Endothelial cell of umbilical vein (primary cell): ENCODE results near the gene PLB1. TPM values are rescaled to one million over a fixed set of nuclear protein-coding genes. Genes with fewer than 3 reads are reported as not detected.
"Not testable (repeated sequence)": the region's sequence is repeated elsewhere in the genome, so short reads cannot be mapped to it uniquely, and the experiment has no call there.

Experiments used
- BruUV-seq: library from RNA; stranded (reverse); fragments of 400-500 nt; replicated peaks from 2 replicates; lab custom pipeline; 2021; lab: Mats Ljungman, UMichigan
- CTCF ChIA-PET: fragments of 300-600, 350-600 bp; sonication (Branson Sonifier 250); formaldehyde crosslinking; loops from one replicate; lab custom pipeline; 2021; ENCODE audit warnings: antibody characterized with exemption, inconsistent platforms; lab: Charles Lee
- POLR2A ChIA-PET: fragments of 300-600, 350-600 bp; sonication (Branson Sonifier 250); formaldehyde crosslinking; loops from one replicate; lab custom pipeline; 2021; ENCODE audit warnings: antibody characterized with exemption, inconsistent platforms; lab: Charles Lee
- DNase-seq: peaks from one replicate; pipeline ENCODE4 v3.0.0-alpha.2; 2011; ENCODE audit warnings: low read depth, low spot score
- FAIRE-seq: peaks from 2 replicates; lab custom pipeline; 2011; peaks lifted over from hg19 to GRCh38; lab: Jason Lieb, UNC
- H2AFZ ChIP-seq: 2 replicates; pipeline ENCODE4 v1.6.0; 2012; ENCODE audit warnings: low read depth, low read length, control low read depth, inconsistent platforms
- H3K27ac ChIP-seq: 2 replicates; pipeline ENCODE4 v1.5.1; 2011; ENCODE audit warnings: low read depth, mild to moderate bottlenecking, control low read depth, low read length, moderate library complexity; ENCODE audit not compliant: insufficient read depth
- H3K27me3 ChIP-seq, 2 experiments: 2 replicates each; pipeline versions ENCODE4 v1.6.0 to v1.6.1; 2011; ENCODE audit warnings: low read length in 2 of 2, mixed read lengths in 1 of 2; ENCODE audit not compliant: control insufficient read depth in 2 of 2, insufficient read depth in 2 of 2
- H3K36me3 ChIP-seq, 2 experiments: 2 replicates in 1 of 2; 3 replicates in 1 of 2; pipeline ENCODE4 v1.5.1; 2011; ENCODE audit warnings: low read length in 2 of 2, mild to moderate bottlenecking in 1 of 2, moderate library complexity in 1 of 2; ENCODE audit not compliant: control insufficient read depth in 2 of 2, insufficient read depth in 2 of 2; ENCODE audit errors: extremely low read depth in 1 of 2
- H3K4me1 ChIP-seq: 3 replicates; pipeline ENCODE4 v1.5.1; 2011; ENCODE audit warnings: mild to moderate bottlenecking, low read length; ENCODE audit not compliant: control insufficient read depth, insufficient read depth; ENCODE audit errors: extremely low read depth
- H3K4me2 ChIP-seq: 2 replicates; pipeline ENCODE4 v1.6.1; 2011; ENCODE audit warnings: low read length, control low read depth, mixed read lengths; ENCODE audit not compliant: insufficient read depth
- H3K4me3 ChIP-seq, 3 experiments: fragments of 200-600 bp in 1 of 3; sonication (generic), shearing (Covaris generic) in 1 of 3; replicated peaks in 1 of 3; 2 replicates each; pipeline ENCODE4 v1.5.1; 2011 to 2016; ENCODE audit warnings: control low read depth in 3 of 3, low read length in 3 of 3, mild to moderate bottlenecking in 2 of 3, inconsistent platforms in 1 of 3, low read depth in 1 of 3, moderate library complexity in 1 of 3; ENCODE audit not compliant: insufficient read depth in 1 of 3
- H3K79me2 ChIP-seq: 2 replicates; pipeline ENCODE4 v1.6.0; 2012; ENCODE audit warnings: low read length, inconsistent platforms; ENCODE audit not compliant: control insufficient read depth, insufficient read depth
- H3K9ac ChIP-seq: replicated peaks from 2 replicates; pipeline ENCODE3; 2011; ENCODE audit warnings: low read length, control low read depth; ENCODE audit not compliant: insufficient read depth; ENCODE audit errors: extremely low read depth
- H3K9me1 ChIP-seq: replicated peaks from 3 replicates; pipeline ENCODE4 v1.6.0; 2011; ENCODE audit warnings: mild to moderate bottlenecking, low read length; ENCODE audit not compliant: control insufficient read depth, insufficient read depth; ENCODE audit errors: extremely low read depth
- H3K9me3 ChIP-seq: replicated peaks from 2 replicates; pipeline ENCODE4 v1.5.1; 2012; ENCODE audit warnings: low read length, inconsistent platforms; ENCODE audit not compliant: control insufficient read depth, insufficient read depth
- H4K20me1 ChIP-seq: replicated peaks from 2 replicates; pipeline ENCODE3; 2011; ENCODE audit warnings: mild to moderate bottlenecking, low read length; ENCODE audit not compliant: control insufficient read depth, insufficient read depth; ENCODE audit errors: extremely low read depth
- EZH2 ChIP-seq: IDR thresholded peaks from 2 replicates; pipeline ENCODE4 v1.6.1; 2012; ENCODE audit warnings: borderline replicate concordance, low read depth, mild to moderate bottlenecking, moderate library complexity, low read length, inconsistent platforms; ENCODE audit not compliant: severe bottlenecking
- FOS ChIP-seq: IDR thresholded peaks from 2 replicates; pipeline ENCODE4 v1.6.1; 2011; ENCODE audit warnings: mild to moderate bottlenecking, low read length, moderate library complexity, borderline replicate concordance; ENCODE audit not compliant: insufficient read depth
- GATA2 ChIP-seq: IDR thresholded peaks from 2 replicates; pipeline ENCODE4 v1.7.0; 2011; ENCODE audit warnings: low read depth, mild to moderate bottlenecking, moderate library complexity, mixed read lengths, low read length; ENCODE audit not compliant: insufficient read length, insufficient read depth
- JUN ChIP-seq: IDR thresholded peaks from 2 replicates; pipeline ENCODE4 v1.6.1; 2011; ENCODE audit warnings: borderline replicate concordance, low read depth; ENCODE audit not compliant: insufficient read length, insufficient read depth
- MYC ChIP-seq: IDR thresholded peaks from one replicate; pipeline ENCODE4 v1.6.1; 2011; ENCODE audit warnings: mild to moderate bottlenecking, low read depth, low read length
- POLR2A ChIP-seq: IDR thresholded peaks from 2 replicates; pipeline ENCODE4 v1.6.1; 2012; ENCODE audit warnings: low read depth, mild to moderate bottlenecking, control low read depth, low read length
- POLR2AphosphoS5 ChIP-seq: IDR thresholded peaks from 2 replicates; pipeline ENCODE4 v1.6.1; 2012; ENCODE audit warnings: low read depth, mild to moderate bottlenecking, control low read depth, low read length, moderate library complexity; ENCODE audit not compliant: insufficient read depth
- dilution Hi-C: fragments of 300-500 bp; cut with MboI; formaldehyde crosslinking; loops from one replicate; pipeline ENCODE4 v1.15.0; 2019; ENCODE audit warnings: low sequenced_read_pairs; ENCODE audit not compliant: extremely low pct_ligation_motif_present
- intact Hi-C: fragments of 100-400 bp; cut with micrococcal nuclease; formaldehyde crosslinking; loops from one replicate; pipeline ENCODE4 v1.10.0; 2022
- polyA plus RNA-seq, 4 experiments: library from polyadenylated mRNA; depleted of rRNA in 3 of 4; stranded (reverse) in 3 of 4; unstranded in 1 of 4; fragments of >200 nt; gene quantifications; 2 replicates each; pipeline versions ENCODE4 v1.2.1 to v1.2.3, GENCODE V29; 2011 to 2012; ENCODE audit warnings: missing spikeins in 1 of 4
- total RNA-seq: library from RNA; stranded (reverse); gene quantifications from 2 replicates; pipeline ENCODE4 v1.2.3, GENCODE V29; 2021
- TF ChIP-seq, protein P1 (sequence below): IDR thresholded peaks from 2 replicates; pipeline ENCODE4 v1.6.1; 2011; ENCODE audit not compliant: insufficient read depth, insufficient read length
- TF ChIP-seq, protein P2 (sequence below), 2 donors: IDR thresholded peaks; 1 replicate in 1 of 2; 2 replicates in 1 of 2; pipeline ENCODE4 v1.5.1; 2011; ENCODE audit warnings: low read length in 2 of 2, mild to moderate bottlenecking in 2 of 2, moderate library complexity in 2 of 2, control low read depth in 1 of 2, inconsistent platforms in 1 of 2, low read depth in 1 of 2; ENCODE audit not compliant: insufficient read depth in 1 of 2; ENCODE audit errors: extremely low read depth in 1 of 2

The PLB1 gene
- total and polyA plus RNA-seq, 2 donors (not counting 3 experiments of a cell fraction or from before 2014, with no cell fraction given): 0.75 to 0.80 TPM

DNA sequence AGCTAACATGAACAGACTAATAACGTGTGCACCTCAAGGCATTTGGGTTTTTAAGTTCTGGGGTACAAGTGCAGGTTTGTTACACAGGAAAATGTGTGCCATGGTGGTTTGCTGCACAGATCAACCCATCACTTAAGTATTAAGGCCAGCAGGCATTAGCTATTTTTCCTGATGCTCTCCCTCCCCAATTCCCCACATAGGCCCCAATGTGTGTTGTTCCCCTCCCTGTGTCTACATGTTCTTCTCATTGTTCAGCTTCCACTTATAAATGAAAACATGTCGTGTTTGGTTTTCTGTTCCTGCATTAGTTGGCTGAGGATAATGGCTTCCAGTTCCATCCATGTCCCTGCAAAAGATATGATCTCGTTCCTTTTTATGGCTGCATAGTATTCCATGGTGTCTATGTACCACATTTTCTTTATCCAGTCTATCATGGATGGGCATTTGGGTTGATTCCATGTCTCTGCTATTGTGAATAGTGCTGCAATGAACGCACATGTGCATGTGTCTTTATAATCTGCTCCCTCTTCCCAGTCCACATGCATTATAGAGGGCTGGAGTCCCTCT lies 170.0 kb downstream of the PLB1 start:
- FAIRE-seq, POLR2A ChIA-PET, H2AFZ ChIP-seq, H3K36me3 ChIP-seq, H3K4me2 ChIP-seq, intact Hi-C loops, DNase-seq, H4K20me1 ChIP-seq, H3K9me1 ChIP-seq, dilution Hi-C loops, H3K9ac ChIP-seq, H3K27ac ChIP-seq, H3K79me2 ChIP-seq, H3K9me3 ChIP-seq, H3K27me3 ChIP-seq, H3K4me3 ChIP-seq, BruUV-seq: not testable (repeated sequence)
- CTCF ChIA-PET: interaction anchor here (3.6 to 6.5 kb wide), 2 partner anchors 72 to 85 kb away, joined by 18 to 75 read pairs; partner anchors contain the start of gene PPP1CB
- H3K4me1 ChIP-seq: peaks cover 41% of the 10 kb centered on the region

DNA sequence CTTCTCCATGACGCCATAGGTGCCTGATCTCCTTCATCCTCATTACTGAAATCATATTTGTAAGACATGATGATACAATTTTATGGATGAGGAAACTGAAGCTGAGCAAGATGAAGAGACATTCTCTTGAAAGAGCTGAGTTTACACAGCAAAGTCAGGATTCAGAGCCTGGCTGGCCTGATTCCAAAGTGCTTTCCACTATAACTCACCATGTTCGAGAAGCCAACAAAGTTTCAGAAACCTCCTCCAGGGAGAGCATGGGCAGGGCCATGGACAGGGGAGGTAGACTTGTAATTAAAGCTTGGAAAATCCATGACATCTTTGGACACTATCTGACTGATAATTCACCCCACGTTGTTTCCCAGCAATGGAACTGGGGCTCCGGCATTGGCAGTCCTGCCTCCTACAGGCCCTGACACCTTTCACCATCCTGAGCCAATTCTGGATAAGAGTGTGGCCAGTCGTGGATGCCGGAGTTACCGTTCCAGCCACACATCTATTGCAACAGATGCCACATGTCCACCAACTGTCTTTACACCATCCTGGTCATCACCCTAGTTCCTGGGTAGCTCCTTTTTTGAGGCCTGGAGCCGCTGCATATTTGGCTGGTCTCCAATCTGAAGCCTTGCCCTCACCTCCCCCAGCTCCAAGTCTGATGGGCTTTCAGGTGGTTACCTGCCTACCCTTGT lies 170.8 kb downstream of the PLB1 start:
- ChIA-PET POLR2A (no interaction called here), CTCF (no interaction called here)
- Histone ChIP-seq H2AFZ (no peak overlapping the region), H3K27me3 (no peaks in the 10 kb centered on the region), H3K9ac (no peak overlapping the region), H3K79me2 (no peaks in the 10 kb centered on the region), H3K4me1 (peaks cover 33% of the 10 kb centered on the region), H3K4me2 (no peak overlapping the region), H3K36me3 (no peaks in the 10 kb centered on the region), H4K20me1 (no peaks in the 10 kb centered on the region), H3K9me1 (no peaks in the 10 kb centered on the region), H3K27ac (no peak overlapping the region), H3K4me3 (no peak overlapping the region), H3K9me3 (no peaks in the 10 kb centered on the region)
- TF ChIP-seq MYC: no peak
- no peak for TF ChIP-seq POLR2AphosphoS5
- no peak for TF ChIP-seq POLR2A
- TF ChIP-seq EZH2: no peak
- TF ChIP-seq, protein P1, sequence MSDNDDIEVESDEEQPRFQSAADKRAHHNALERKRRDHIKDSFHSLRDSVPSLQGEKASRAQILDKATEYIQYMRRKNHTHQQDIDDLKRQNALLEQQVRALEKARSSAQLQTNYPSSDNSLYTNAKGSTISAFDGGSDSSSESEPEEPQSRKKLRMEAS: no peak
- TF ChIP-seq, protein P2, sequence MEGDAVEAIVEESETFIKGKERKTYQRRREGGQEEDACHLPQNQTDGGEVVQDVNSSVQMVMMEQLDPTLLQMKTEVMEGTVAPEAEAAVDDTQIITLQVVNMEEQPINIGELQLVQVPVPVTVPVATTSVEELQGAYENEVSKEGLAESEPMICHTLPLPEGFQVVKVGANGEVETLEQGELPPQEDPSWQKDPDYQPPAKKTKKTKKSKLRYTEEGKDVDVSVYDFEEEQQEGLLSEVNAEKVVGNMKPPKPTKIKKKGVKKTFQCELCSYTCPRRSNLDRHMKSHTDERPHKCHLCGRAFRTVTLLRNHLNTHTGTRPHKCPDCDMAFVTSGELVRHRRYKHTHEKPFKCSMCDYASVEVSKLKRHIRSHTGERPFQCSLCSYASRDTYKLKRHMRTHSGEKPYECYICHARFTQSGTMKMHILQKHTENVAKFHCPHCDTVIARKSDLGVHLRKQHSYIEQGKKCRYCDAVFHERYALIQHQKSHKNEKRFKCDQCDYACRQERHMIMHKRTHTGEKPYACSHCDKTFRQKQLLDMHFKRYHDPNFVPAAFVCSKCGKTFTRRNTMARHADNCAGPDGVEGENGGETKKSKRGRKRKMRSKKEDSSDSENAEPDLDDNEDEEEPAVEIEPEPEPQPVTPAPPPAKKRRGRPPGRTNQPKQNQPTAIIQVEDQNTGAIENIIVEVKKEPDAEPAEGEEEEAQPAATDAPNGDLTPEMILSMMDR (IDR thresholded peaks at IDR 0.05; ENCODE audit: extremely low read depth in 1 of 2, insufficient read depth in 1 of 2, low read depth in 1 of 2, low read length in 2 of 2): no peak
- TF ChIP-seq JUN: no peak
- no peak for TF ChIP-seq GATA2
- no peak for TF ChIP-seq FOS
- no TSS peak for BruUV-seq
- FAIRE-seq (no peak), DNase-seq (no peak)
- dilution Hi-C loops (no loop called here), intact Hi-C loops (no loop called here)
